HG02852 (cell line): Measurements from ENCODE around the gene GABBR2.

Source experiments
- ATAC-seq: cut with Tn5 transposase; IDR thresholded peaks from one replicate; pipeline ENCODE4 v1.9.1; 2021; ENCODE audit warnings: mild to moderate bottlenecking, moderate library complexity; ENCODE audit not compliant: unreplicated experiment

The GABBR2 gene

GRCh38 chr9:98708933-98709911, at the start of gene GABBR2:
GABBR2 (minus strand) TSS chr9:98708935; CDS start chr9:98708737, 198 bp downstream.
- no peak for ATAC-seq

DNA sequence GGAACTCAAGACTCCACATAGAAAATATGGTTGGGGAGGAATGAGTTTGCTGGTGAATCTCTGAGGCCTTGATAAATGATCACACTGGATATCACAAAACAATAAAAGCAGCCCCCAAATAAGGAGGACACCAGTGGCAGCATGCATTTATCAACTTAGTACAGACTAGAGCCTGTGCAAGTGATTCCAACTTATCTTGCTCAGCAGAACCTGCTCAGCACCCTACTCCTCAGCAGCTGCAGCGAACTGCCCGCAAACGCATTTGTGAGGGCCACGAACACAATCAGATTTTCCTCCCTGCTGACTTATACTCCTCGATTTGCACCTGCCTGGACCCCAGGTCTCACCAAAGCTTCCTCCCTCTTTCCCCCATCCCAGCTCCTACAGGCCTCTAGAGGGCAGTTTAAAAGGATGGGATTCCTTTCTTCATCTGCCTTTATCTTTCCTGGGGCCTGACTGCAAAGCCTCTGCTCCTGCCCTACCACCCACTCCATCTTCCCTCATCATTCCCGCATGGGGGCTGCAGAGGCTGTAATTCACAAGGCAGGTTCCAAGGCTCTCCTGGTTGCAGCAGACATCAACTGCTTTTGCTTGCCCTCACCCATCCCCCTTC, 46.4 kb upstream of the GABBR2 start:
- no peak for ATAC-seq

GRCh38 chr9:98751210-98751609, 42.5 kb upstream of the GABBR2 start:
- no peak for ATAC-seq

DNA sequence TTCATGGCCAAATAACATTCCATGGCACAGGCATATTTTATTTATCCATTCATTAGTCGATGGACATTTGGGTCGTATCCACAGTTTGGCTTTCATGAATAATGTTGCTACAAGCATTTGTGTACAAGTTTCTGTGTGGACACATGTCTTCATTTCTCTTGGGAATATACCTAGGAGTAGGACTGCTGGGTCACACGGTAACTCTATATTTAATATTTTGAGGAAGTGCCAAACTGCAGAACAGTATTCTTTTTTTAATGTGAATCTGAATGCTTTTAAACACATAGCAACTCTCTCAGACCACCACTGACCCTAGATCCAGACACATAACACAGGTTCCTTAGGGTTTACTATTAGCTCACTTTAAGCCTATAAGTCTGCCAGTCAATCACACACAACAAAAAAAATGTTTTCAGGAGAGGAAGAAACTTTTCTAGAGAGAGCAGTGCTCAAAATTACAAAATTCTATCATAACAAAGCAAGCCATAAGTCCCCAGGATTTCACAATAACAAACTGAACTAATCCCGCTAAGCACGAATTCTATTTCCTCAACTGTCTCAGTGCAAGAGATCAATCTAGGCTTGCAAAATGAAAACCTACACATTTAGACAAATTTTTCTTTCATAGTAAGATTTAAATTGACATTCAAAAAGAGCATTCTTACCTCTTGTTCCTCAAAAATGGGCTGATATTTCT, 41.8 kb upstream of the GABBR2 start:
- ATAC-seq = no peak

GRCh38 chr9:98747476-98747875, 38.7 kb upstream of the GABBR2 start:
- no peak for ATAC-seq

- no peak for ATAC-seq
Observed at GRCh38 chr9:98745470-98745869, 36.7 kb upstream of the GABBR2 start.

GRCh38 chr9:98743818-98744611, 35.3 kb upstream of the GABBR2 start:
- ATAC-seq = no peak

DNA sequence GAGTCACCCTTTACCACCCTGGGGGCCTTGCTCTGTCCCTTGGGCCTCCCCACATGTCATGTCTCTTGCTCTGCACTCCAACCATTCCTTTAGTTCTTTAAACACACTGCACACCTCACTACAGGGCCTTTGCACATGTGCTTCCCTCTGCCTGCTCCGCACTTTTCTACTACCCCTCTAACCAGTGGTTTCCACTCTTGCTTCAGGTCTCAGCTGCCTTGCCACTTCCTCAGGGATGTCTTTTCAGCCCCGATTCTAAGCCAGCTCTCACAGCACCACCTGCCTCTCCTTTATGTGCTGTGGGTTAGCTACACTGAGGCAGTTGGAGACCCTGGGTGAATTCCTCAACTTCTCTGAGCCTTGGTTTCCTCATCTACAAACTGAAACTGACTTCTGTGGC, 34.6 kb upstream of the GABBR2 start:
- ATAC-seq = no peak

DNA sequence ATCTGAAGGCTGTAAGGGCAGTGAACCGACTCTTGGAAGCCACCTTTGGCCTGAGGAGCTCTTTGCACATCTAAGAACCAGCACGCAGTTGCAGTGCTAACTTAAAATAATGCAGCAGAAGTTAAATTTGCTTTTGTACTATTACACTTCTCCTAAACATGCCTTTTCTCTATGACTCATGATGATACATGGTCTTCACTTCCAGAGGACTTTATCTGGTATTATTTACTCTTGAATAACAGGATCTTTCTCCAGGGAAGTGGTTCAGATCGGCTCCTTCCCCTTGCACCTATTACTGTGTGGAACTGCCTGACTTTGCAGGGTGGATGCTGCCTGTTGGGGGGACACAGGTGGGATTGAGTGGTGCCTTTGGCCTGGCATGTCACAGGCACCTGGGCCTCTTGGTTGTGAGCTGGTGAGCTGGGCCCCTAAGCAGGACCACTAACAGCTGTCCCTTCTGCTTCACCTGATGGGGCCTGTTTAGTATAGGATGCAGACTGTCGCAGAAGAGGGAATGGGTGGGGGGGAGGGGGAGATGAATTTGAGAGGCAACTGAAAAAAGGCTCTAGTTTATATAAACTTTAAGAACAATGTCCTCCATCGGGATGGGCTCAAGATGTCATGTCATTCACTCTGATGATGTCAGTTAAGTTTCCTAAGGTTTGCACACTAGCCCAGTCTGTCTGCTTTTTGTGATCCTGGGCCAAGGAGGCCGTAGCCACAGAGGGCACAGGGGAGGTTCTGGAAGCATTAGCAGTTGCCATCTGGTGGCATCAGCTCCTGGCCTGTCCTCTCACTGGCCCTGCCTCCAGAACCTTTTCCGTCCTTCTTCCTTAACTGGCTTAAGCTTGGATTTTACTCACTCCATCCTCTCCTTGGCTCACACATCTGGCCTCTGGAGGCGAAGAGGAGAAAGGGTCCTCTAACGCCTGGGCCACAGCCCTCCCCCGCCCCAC, 33.9 kb upstream of the GABBR2 start:
- no peak for ATAC-seq

GRCh38 chr9:98740226-98740881, 31.6 kb upstream of the GABBR2 start:
- ATAC-seq = no peak

GRCh38 chr9:98738741-98739140, 30.0 kb upstream of the GABBR2 start:
- no peak for ATAC-seq

GRCh38 chr9:98736226-98736625, 27.5 kb upstream of the GABBR2 start:
- ATAC-seq = no peak

DNA sequence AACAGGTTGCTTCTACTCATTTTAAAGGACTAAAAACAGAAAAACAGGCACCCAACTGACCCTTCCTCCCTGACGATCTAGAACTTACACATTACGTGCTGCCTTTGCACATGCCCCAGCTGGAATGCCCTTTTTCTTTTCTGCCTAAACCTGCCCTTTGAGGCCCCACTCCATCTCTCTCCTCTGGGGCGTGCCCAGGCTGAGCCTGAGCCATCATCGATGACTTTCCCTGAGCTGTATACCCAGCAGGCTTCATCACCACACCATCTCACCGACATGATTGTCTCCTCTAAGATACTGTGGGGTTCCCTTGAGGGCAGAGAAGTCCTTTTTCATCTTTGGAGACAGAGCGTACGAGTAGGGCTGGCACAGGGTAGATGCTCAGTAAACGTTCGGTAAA, 24.1 kb upstream of the GABBR2 start:
- no peak for ATAC-seq

DNA sequence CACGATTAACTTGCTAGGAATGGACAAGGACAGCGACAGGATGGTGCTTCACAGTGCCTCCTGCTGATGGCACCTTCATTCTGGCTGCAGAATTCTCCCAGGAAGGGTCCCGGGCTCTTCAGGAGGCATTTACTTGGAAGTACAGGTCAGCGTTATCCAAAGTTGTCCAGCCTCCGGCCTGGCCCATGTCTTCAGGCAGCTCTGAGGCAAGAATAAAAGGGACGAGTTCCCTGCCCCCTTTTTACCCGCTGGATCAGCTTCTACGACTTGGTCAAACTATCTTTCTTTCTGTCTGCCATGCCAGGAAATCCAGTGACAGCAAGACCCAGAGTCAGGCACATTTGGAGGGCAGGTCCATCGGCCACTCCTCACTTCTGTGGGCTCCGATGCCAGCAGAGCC, 23.4 kb upstream of the GABBR2 start:
- ATAC-seq = no peak

GRCh38 chr9:98730871-98731270, 22.1 kb upstream of the GABBR2 start:
- no peak for ATAC-seq

- no peak for ATAC-seq
Observed at GRCh38 chr9:98728500-98728899, 19.8 kb upstream of the GABBR2 start.

- no peak for ATAC-seq
Observed at GRCh38 chr9:98727428-98727827, 18.7 kb upstream of the GABBR2 start.

GRCh38 chr9:98726735-98727134, 18.0 kb upstream of the GABBR2 start:
- ATAC-seq = no peak
